Panc1 (cell line): ENCODE results near the gene RMI1. TPM values are rescaled to one million over a fixed set of nuclear protein-coding genes. Genes with fewer than 3 reads are reported as not detected.

Experiments
- ATAC-seq: fragments of 200-7000 bp; cut with Tn5 transposase; 2 replicates; pipeline ENCODE4 v1.9.1; 2020; ENCODE audit warnings: mild to moderate bottlenecking, moderate library complexity
- BruUV-seq: library from RNA; stranded (reverse); fragments of 400-500 nt; replicated peaks from 2 replicates; lab custom pipeline; 2021; lab: Mats Ljungman, UMichigan
- CTCF ChIA-PET: fragments of 300-600 bp; sonication (Branson Sonifier 250); formaldehyde crosslinking; loops from one replicate; lab custom pipeline; 2022; ENCODE audit warnings: antibody characterized with exemption; lab: Charles Lee
- POLR2A ChIA-PET: fragments of 300-600 bp; sonication (Branson Sonifier 250); formaldehyde crosslinking; loops from one replicate; lab custom pipeline; 2022; ENCODE audit warnings: antibody characterized with exemption; lab: Charles Lee
- DNase-seq: peaks from one replicate; pipeline ENCODE4 v3.0.0-alpha.2; 2010; ENCODE audit warnings: low read depth, low spot score
- H3K27ac ChIP-seq: 2 replicates; pipeline ENCODE4 v1.5.1; 2011; ENCODE audit warnings: mild to moderate bottlenecking, low read length, inconsistent platforms
- H3K27me3 ChIP-seq: fragments of 200-500 bp; sonication (Bioruptor generic); 2 replicates; pipeline ENCODE4 v1.6.0; 2014; ENCODE audit warnings: low read length, inconsistent platforms; ENCODE audit not compliant: control insufficient read depth, insufficient read depth
- H3K36me3 ChIP-seq: fragments of 200-500 bp; sonication (Bioruptor generic); 2 replicates; pipeline ENCODE4 v1.5.1; 2014; ENCODE audit warnings: inconsistent platforms, mild to moderate bottlenecking, low read length, moderate library complexity; ENCODE audit not compliant: control insufficient read depth, insufficient read depth
- H3K4me1 ChIP-seq: 2 replicates; pipeline ENCODE4 v1.5.1; 2011; ENCODE audit warnings: inconsistent platforms, mild to moderate bottlenecking, low read length, moderate library complexity; ENCODE audit not compliant: control insufficient read depth, insufficient read depth
- H3K4me3 ChIP-seq, 2 experiments: 2 replicates each; pipeline ENCODE4 v1.5.1; 2011 to 2012; ENCODE audit warnings: low read depth in 2 of 2, low read length in 2 of 2, mild to moderate bottlenecking in 2 of 2, inconsistent platforms in 1 of 2, moderate library complexity in 1 of 2
- H3K9me3 ChIP-seq: fragments of 200-500 bp; sonication (Bioruptor generic); 2 replicates; pipeline ENCODE4 v1.5.1; 2014; ENCODE audit warnings: low read depth, mild to moderate bottlenecking, inconsistent platforms, low read length, moderate library complexity; ENCODE audit not compliant: control insufficient read depth, insufficient read depth
- CTCF ChIP-seq: fragments of 450-650 bp; IDR thresholded peaks from 2 replicates; pipeline ENCODE4 v1.5.1; 2017; ENCODE audit warnings: mild to moderate bottlenecking
- POLR2AphosphoS5 ChIP-seq: IDR thresholded peaks from 2 replicates; pipeline ENCODE4 v1.6.1; 2012; ENCODE audit warnings: mild to moderate bottlenecking, low read depth, low read length, moderate library complexity
- REST ChIP-seq, 2 experiments: IDR thresholded peaks; 2 replicates each; pipeline ENCODE4 v1.6.1; 2011 to 2012; ENCODE audit warnings: low read depth in 2 of 2, control low read depth in 1 of 2, low read length in 1 of 2, mild to moderate bottlenecking in 1 of 2, moderate library complexity in 1 of 2; ENCODE audit not compliant: insufficient read depth in 1 of 2
- SIN3A ChIP-seq: IDR thresholded peaks from 2 replicates; pipeline ENCODE4 v1.6.1; 2012; ENCODE audit warnings: low read depth, mild to moderate bottlenecking, low read length, moderate library complexity, borderline replicate concordance; ENCODE audit not compliant: insufficient read depth
- TCF7L2 ChIP-seq: IDR thresholded peaks from 2 replicates; pipeline ENCODE4 v1.6.1; 2011; ENCODE audit warnings: mild to moderate bottlenecking, low read depth, low read length, inconsistent platforms
- in situ Hi-C: cut with HindIII; loops from 2 replicates; pipeline ENCODE4 v1.10.0; 2016; ENCODE audit warnings: low sequenced_read_pairs, low pct_unique_long_range_greater_than_20kb
- intact Hi-C: fragments of 100-400 bp; cut with micrococcal nuclease; formaldehyde crosslinking; loops from one replicate; pipeline ENCODE4 v1.10.0; 2022; ENCODE audit not compliant: unreplicated experiment
- total RNA-seq: library from RNA; stranded (reverse); gene quantifications from one replicate; pipeline ENCODE4 v1.2.1, GENCODE V29; 2021; ENCODE audit not compliant: unreplicated experiment

Gene RMI1
- total RNA-seq, 1 experiment from 2014 or later: 14.6 TPM

GRCh38 chr9:84007662-84008061, 27.1 kb downstream of the RMI1 start:
- ChIA-PET CTCF (no interaction called here), POLR2A (no interaction called here)
- Histone ChIP-seq H3K27ac (no peak overlapping the region), H3K9me3 (no peaks in the 10 kb centered on the region), H3K27me3 (no peaks in the 10 kb centered on the region), H3K4me3 (no peak overlapping the region), H3K36me3 (no peaks in the 10 kb centered on the region; the same call in 1 of the 2 replicates), H3K4me1 (no peaks in the 10 kb centered on the region)
- in situ Hi-C loops (no loop called here), intact Hi-C loops (no loop called here)
- ATAC-seq (no peak), DNase-seq (no peak)
- TF ChIP-seq POLR2AphosphoS5 (no peak), CTCF (no peak), REST (IDR thresholded peaks at IDR 0.05; ENCODE audit: insufficient read depth in 1 of 2, low read depth in 2 of 2, low read length in 1 of 2) (no peak)
- no TSS peak for BruUV-seq

GRCh38 chr9:84024041-84024575, 43.5 kb downstream of the RMI1 start:
- POLR2A ChIA-PET: no interaction called here
- BruUV-seq: no TSS peak
- in situ Hi-C loops: no loop called here

More at GRCh38 chr9:84024041-84024575, 43.5 kb downstream of the RMI1 start:
- DNase-seq (no peak), ATAC-seq (no peak)
- CTCF ChIA-PET: no interaction called here
- Histone ChIP-seq H3K27ac (no peak overlapping the region), H3K36me3 (no peaks in the 10 kb centered on the region), H3K4me3 (no peak overlapping the region), H3K4me1 (no peaks in the 10 kb centered on the region), H3K9me3 (no peaks in the 10 kb centered on the region), H3K27me3 (no peaks in the 10 kb centered on the region)
- no peak for TF ChIP-seq SIN3A
- no peak for TF ChIP-seq POLR2AphosphoS5
- no peak for TF ChIP-seq CTCF
- TF ChIP-seq TCF7L2: no peak
- no peak for TF ChIP-seq REST (IDR thresholded peaks at IDR 0.05; ENCODE audit: insufficient read depth in 1 of 2, low read depth in 2 of 2, low read length in 1 of 2)
- intact Hi-C loops: no loop called here
